Measurements from ENCODE around the gene OGT.
A peak's percentile ranks its signal among the peaks of the same experiment; 100 is the strongest.
"Not testable (repeated sequence)": the region's sequence is repeated elsewhere in the genome, so short reads cannot be mapped to it uniquely, and the experiment has no call there.

OGT gene

DNA sequence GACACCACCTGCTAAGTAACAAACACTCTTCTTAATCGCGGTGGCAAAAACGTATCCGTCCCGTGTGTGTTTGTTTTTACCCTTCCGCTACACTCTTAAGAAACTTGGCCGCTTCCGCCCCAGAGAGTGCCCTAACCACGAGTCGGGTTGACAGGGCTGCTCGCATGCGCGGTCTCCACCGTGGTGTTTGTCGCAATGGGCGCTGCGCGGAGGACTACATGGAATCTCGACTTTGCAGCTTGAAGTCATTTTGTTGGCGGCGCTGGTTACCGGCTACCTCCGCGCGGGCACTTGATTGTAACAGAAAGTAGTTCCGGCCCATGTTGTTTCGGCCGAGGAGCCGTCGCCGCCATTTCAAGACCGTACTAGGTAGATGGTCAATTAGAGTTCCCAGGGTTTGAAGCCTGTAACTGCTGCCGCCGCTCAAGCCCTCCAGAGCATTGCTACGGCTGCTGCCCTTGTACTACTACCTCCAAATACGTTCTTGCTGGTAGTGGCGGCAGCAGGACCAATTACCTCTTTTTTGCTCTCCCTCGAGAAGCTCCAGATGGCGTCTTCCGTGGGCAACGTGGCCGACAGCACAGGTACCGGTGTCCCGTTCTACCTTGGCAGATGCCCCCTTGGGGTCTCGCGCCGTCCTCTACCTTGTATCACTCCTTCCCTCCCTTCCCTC, at the start of gene OGT:
OGT (plus strand) TSS at position 352 of the 673 bp plus-strand sequence; CDS start at position 548, 196 bp downstream.
- no peak for TF ChIP-seq CTCF (IDR thresholded peaks at IDR 0.05; ENCODE audit: low read depth, low read length)
- H3K4me3 ChIP-seq (replicated peaks in 1 of 2; ENCODE audit: low read depth in 2 of 2, low read length in 2 of 2), result peak within 1 kb of the TSS; percentile 80 to 84
- peak; percentile 98 to 99 for DNase-seq (ENCODE audit: low read depth in 2 of 2)

GRCh38 chrX:71487814-71488213, 45.1 kb upstream of the OGT start:
- TF ChIP-seq CTCF (IDR thresholded peaks at IDR 0.05; ENCODE audit: low read depth, low read length), result no peak

GRCh38 chrX:71489540-71489939, 43.4 kb upstream of the OGT start:
- H3K4me3 ChIP-seq (replicated peaks in 1 of 2; ENCODE audit: low read depth in 2 of 2, low read length in 2 of 2), result no peak overlapping the region
- TF ChIP-seq CTCF (IDR thresholded peaks at IDR 0.05; ENCODE audit: low read depth, low read length), result no peak
- no peak for DNase-seq (ENCODE audit: low read depth in 2 of 2)

More at GRCh38 chrX:71487814-71488213, 45.1 kb upstream of the OGT start:
- H3K4me3 ChIP-seq (replicated peaks in 1 of 2; ENCODE audit: low read depth in 2 of 2, low read length in 2 of 2), result no peak overlapping the region
- DNase-seq (ENCODE audit: low read depth in 2 of 2), result no peak

DNA sequence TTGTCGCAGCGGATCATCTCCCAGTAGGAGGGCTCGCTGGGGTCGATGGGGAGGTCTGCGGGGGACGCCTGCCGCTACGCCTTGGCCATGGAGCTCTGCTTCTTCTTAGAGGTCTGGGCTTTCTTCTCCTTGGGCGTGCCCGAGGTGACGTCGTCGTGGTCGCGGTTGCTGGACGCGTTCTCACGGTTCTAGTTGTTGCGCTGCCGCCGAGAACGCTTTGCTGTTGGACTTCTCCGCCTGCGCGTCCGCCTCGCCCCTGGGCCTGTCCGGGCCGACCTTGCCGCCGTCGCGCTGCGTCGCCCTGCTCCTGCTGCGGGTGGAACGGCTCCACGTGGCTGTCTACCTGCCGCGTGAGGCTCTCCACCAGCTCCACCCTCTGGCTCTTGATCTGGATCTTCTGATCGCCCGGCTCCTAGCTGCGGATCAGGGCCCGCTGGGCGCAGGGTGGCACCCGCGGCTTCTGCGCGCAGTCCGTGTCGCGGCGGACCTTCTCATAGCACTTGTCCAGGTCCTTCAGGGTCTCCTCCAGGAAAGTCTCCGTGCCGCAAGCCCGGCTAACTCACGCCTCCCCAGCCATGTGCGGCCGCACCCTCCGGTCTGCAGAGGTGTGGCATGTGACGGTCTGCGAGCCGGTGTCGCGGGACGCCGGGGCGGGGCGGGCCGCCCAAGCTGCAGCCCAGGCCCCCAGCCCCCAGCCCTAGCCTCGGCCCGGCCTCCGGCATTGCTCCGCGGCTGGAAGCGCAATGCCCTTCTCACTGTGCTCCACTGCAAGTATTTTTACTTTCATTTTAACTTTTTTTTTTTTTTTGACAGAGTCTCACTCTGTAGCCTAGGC, 40.5 kb upstream of the OGT start:
- no peak for TF ChIP-seq CTCF (IDR thresholded peaks at IDR 0.05; ENCODE audit: low read depth, low read length)
- peak in 1 of 2 donors; percentile 38 for DNase-seq (ENCODE audit: low read depth in 2 of 2)
- H3K4me3 ChIP-seq (replicated peaks in 1 of 2; ENCODE audit: low read depth in 2 of 2, low read length in 2 of 2), result peak overlapping the region in 1 of 2 donors; percentile 55

GRCh38 chrX:71493111-71493613, 39.7 kb upstream of the OGT start:
- peak in 1 of 2 donors; percentile 38 for DNase-seq (ENCODE audit: low read depth in 2 of 2)
- TF ChIP-seq CTCF (IDR thresholded peaks at IDR 0.05; ENCODE audit: low read depth, low read length), result no peak
- peak overlapping the region in 1 of 2 donors; percentile 55 for H3K4me3 ChIP-seq (replicated peaks in 1 of 2; ENCODE audit: low read depth in 2 of 2, low read length in 2 of 2)

DNA sequence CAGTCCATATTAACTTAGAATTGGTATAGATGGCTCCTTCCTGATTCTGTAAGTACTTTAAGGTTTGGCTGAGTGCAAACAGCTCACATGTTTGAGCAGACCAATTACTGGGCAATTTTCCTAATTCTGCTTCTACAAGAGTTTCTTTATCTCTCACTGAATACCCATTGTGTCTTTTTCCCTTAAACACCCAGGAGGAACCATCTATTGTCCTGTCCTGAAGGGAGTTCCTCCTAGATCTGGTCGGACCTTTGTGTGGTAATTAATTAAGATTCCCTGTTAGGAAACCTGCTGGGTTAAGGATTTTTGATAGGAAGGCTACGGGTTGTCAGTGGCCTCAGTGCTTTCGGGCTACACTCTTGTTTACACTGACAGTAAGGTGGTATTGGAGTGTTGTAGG, 36.9 kb upstream of the OGT start:
- H3K4me3 ChIP-seq (replicated peaks in 1 of 2; ENCODE audit: low read depth in 2 of 2, low read length in 2 of 2); DNase-seq (ENCODE audit: low read depth in 2 of 2): not testable (repeated sequence)

DNA sequence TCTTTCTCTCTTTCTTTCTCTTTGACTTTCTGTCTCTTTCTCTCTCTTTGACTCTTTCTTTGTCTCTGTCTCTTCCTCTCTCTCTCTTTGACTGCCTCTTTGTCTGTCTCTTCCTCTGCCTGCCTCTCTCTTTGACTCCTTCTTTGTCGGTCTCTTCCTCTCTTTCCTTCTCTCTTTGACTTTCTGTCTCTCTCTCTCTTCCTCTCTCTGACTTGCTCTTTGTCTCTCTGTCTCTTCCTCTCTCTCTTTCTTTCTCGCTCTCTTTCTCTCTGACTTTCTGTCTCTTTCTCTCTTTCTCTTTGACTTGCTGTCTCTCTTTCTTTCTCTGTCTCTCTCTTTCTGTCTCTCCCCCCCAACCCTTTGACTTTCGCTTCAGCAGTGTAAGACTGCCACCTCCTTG, 36.4 kb upstream of the OGT start:
- no peak overlapping the region for H3K4me3 ChIP-seq (replicated peaks in 1 of 2; ENCODE audit: low read depth in 2 of 2, low read length in 2 of 2)
- no peak for TF ChIP-seq CTCF (IDR thresholded peaks at IDR 0.05; ENCODE audit: low read depth, low read length)
- DNase-seq (ENCODE audit: low read depth in 2 of 2), result no peak

DNA sequence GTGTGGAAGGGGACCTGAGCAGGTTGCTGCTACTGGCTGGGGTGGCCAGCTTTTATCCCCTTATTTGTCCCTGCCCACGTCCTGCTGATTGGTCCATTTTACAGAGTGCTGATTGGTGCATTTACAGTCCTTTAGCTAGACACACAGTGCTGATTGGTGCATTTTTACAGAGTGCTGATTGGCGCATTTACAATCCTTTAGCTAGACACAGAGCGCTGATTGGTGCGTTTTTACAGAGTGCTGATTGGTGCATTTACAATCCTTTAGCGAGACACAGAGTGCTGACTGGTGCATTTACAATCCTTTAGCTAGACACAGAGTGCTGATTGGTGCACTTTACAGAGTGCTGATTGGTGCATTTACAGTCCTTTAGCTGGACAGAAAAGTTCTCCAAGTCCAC, 30.8 kb upstream of the OGT start:
- DNase-seq (ENCODE audit: low read depth in 2 of 2); H3K4me3 ChIP-seq (replicated peaks in 1 of 2; ENCODE audit: low read depth in 2 of 2, low read length in 2 of 2): not testable (repeated sequence)
